ENCODE data around the gene NAAA. TPM values are rescaled to one million over a fixed set of nuclear protein-coding genes. Genes with fewer than 3 reads are reported as not detected.
"Not testable (repeated sequence)": the region's sequence is repeated elsewhere in the genome, so short reads cannot be mapped to it uniquely, and the experiment has no call there.

The NAAA gene
- total RNA-seq = 10 to 100 TPM; 81.0 to 82.4 TPM
- polyA plus RNA-seq = 10 to 100 TPM; 63.1 to 87.9 (median 63.4) TPM
- 20.7 to 43.6 (median 33.2) reads per million in 6 experiments for total RNA-seq

- Mint-ChIP-seq H3K36me3 (peaks cover 0 to 18% (median 8%) of the 10 kb centered on the region in 3 donors), H3K4me1 (peaks cover 6 to 30% (median 24%) of the 10 kb centered on the region in 4 donors), H3K27me3 (no peaks in the 10 kb centered on the region), H3K9me3 (no peaks in the 10 kb centered on the region), H3K27ac (peak within 1 kb of the TSS; percentile 70 to 99 (median 96)), H3K4me3 (peak within 1 kb of the TSS; percentile 94 to 99 (median 97))
- ATAC-seq (peak; percentile 85), DNase-seq (peak; percentile 60 to 89 (median 74))
- POLR2A ChIA-PET = interaction anchor here (0.6 to 2.9 kb wide), 12 partner anchors 8 to 1921 kb away, joined by 3 to 30 read pairs (median 7); partner anchors contain the start of genes MRPL1, NUP54, RCHY1 and SDAD1
Measured at GRCh38 chr4:75940692-75941253, at the start of gene NAAA. Gene NAAA (minus strand): TSS chr4:75941013. CDS start chr4:75940949, 64 bp downstream.

DNA sequence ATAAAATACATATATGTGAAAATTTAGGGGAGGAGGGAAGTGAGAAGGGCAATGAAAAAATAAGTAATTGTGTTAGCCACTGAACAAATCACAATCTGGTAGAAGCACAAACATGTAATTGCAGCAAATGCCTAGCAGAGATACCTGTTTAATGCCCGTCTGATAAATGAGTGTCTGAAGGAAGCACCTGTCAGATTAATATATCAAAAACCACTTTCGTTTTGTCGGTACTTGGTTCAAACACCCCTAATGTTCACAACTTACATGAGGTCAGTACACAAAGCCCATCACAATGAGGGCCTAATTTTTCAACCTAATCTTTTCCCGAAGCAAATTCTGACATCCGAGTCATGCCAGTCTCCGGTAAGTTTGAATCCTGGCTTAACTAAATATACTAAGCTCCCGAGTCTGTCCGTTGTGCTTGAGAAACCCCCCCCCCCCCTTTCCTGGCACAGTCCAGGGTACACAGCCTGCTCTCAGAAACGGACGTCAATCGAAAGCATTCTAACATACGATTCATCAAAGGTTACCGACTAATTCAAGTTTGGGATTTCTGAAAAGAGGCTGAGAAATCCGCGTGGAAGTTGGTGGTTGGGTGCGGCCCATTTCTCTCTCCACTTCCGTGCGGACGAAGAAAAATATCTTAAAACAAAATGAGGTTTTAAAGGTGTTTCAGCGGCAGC, 49.2 kb upstream of the NAAA start:
- peak overlapping the region; percentile 89 to 98 (median 96) for H3K4me3 Mint-ChIP-seq
- H3K27me3 Mint-ChIP-seq = peaks cover 0 to 10% (median 0%) of the 10 kb centered on the region in 5 donors
- peak overlapping the region; percentile 88 to 98 (median 94) for H3K27ac Mint-ChIP-seq
- POLR2A ChIA-PET = interaction anchor here (1.0 to 2.8 kb wide), 4 partner anchors 50 to 1830 kb away, joined by 3 to 30 read pairs (median 6); partner anchors contain the start of genes NAAA, NUP54, RCHY1 and THAP6
- no peaks in the 10 kb centered on the region for H3K9me3 Mint-ChIP-seq
- peaks cover 0 to 6% (median 3%) of the 10 kb centered on the region in 3 donors for H3K36me3 Mint-ChIP-seq
- DNase-seq (peak in 2 of 10 donors; percentile 3 to 14), ATAC-seq (no peak)
- peaks cover 22 to 36% (median 30%) of the 10 kb centered on the region in 4 donors for H3K4me1 Mint-ChIP-seq

DNA sequence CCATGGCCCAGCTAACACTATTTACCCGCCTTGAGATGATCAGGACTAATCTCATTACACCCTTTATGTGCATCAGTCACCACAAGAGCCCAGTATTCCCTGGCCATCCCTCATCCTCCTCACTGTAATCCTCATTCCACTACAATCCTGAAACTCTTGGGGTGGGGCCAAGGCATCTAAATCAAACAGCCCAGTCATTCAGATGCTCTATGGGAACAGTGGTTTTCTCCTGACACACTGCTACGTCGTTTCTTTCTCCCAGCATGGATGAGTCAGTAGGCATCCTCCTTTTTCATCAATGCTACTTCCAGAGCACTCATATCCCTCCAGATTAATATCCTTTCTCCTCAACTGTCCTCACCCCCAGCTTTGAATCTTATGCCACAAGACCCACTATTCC, 44.3 kb upstream of the NAAA start:
- Mint-ChIP-seq H3K36me3 (peaks cover 0 to 40% (median 25%) of the 10 kb centered on the region in 3 donors), H3K4me1 (peaks cover 25 to 30% (median 25%) of the 10 kb centered on the region in 4 donors), H3K9me3 (no peaks in the 10 kb centered on the region)

GRCh38 chr4:75980576-75980975, 39.8 kb upstream of the NAAA start:
- Mint-ChIP-seq H3K27ac (no peak overlapping the region), H3K4me1 (peaks cover 0 to 3% (median 1%) of the 10 kb centered on the region in 4 donors), H3K4me3 (no peak overlapping the region), H3K36me3 (peaks cover 13 to 67% (median 46%) of the 10 kb centered on the region in 3 donors), H3K27me3 (no peaks in the 10 kb centered on the region), H3K9me3 (peaks cover 0 to 3% (median 0%) of the 10 kb centered on the region in 9 donors)
- ATAC-seq = no peak
- POLR2A ChIA-PET = no interaction called here
- DNase-seq = no peak

More for the DNA sequence above, 44.3 kb upstream of the NAAA start:
- DNase-seq (no peak), ATAC-seq (no peak)
- H3K4me3 Mint-ChIP-seq = no peak overlapping the region
- POLR2A ChIA-PET = no interaction called here
- H3K27me3 Mint-ChIP-seq = no peaks in the 10 kb centered on the region
- no peak overlapping the region for H3K27ac Mint-ChIP-seq

- no peak for ATAC-seq
- POLR2A ChIA-PET = no interaction called here
- peak overlapping the region in 1 of 10 donors; percentile 24 for H3K27ac Mint-ChIP-seq
- H3K4me3 Mint-ChIP-seq = no peak overlapping the region
- H3K27me3 Mint-ChIP-seq = no peaks in the 10 kb centered on the region
- DNase-seq = no peak
- no peaks in the 10 kb centered on the region for H3K4me1 Mint-ChIP-seq
- peaks cover 0 to 3% (median 0%) of the 10 kb centered on the region in 9 donors for H3K9me3 Mint-ChIP-seq
- peaks cover 17 to 85% (median 50%) of the 10 kb centered on the region in 3 donors for H3K36me3 Mint-ChIP-seq
Measured at GRCh38 chr4:75976177-75976576, 35.4 kb upstream of the NAAA start.

DNA sequence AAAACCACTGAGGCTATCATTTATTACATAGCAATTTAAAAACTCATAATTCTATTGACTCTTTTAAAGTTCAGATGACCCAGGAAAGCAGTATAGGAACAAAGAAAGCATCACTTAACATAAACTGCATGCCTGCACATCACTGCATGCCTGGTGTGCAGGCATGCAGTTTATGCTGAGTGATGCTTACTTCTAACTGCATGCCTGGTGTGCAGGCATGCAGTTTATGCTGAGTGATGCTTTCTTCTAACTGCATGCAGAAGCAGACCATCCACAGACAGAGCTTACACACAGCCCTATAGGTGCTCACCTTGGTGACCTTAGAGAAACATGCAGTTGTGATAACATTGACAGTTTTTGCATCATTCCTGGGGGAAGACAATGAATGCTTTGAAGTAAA, 33.0 kb upstream of the NAAA start:
- no peak overlapping the region for H3K27ac Mint-ChIP-seq
- DNase-seq (no peak), ATAC-seq (no peak)
- no peaks in the 10 kb centered on the region for H3K4me1 Mint-ChIP-seq
- peaks cover 0 to 3% (median 0%) of the 10 kb centered on the region in 9 donors for H3K9me3 Mint-ChIP-seq
- POLR2A ChIA-PET = no interaction called here
- H3K36me3 Mint-ChIP-seq = peaks cover 17 to 92% (median 58%) of the 10 kb centered on the region in 3 donors
- no peaks in the 10 kb centered on the region for H3K27me3 Mint-ChIP-seq
- no peak overlapping the region for H3K4me3 Mint-ChIP-seq

DNA sequence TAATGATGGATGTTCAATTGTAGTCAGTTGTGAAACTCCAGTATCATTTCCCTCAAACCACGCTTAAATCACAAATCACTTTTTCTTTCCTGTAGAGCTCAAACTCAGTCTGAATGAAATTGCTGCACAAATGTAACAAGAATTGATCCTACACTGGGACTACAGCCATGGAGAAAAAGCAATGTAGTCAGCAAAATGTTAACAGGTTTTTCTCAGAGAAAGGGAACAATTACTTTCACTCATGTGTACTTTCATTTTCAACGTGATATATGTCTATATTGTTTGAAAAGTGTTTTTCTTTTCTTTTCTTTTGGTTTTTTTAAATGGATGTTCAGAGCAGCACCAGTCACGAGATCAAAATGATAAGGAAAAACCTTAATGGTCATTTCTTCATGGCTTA, 27.3 kb upstream of the NAAA start:
- H3K27me3 Mint-ChIP-seq = no peaks in the 10 kb centered on the region
- POLR2A ChIA-PET = no interaction called here
- H3K27ac Mint-ChIP-seq = peak overlapping the region in 1 of 10 donors; percentile 4
- no peak overlapping the region for H3K4me3 Mint-ChIP-seq
- peaks cover 0 to 6% (median 0%) of the 10 kb centered on the region in 9 donors for H3K9me3 Mint-ChIP-seq
- no peak for ATAC-seq
- H3K36me3 Mint-ChIP-seq = peaks cover 38 to 98% (median 80%) of the 10 kb centered on the region in 3 donors
- DNase-seq = no peak
- H3K4me1 Mint-ChIP-seq = peaks cover 0 to 3% (median 0%) of the 10 kb centered on the region in 4 donors

GRCh38 chr4:75963558-75963957, 22.7 kb upstream of the NAAA start:
- Mint-ChIP-seq H3K4me3 (no peak overlapping the region), H3K36me3 (peaks cover 37 to 97% (median 82%) of the 10 kb centered on the region in 3 donors), H3K27me3 (no peaks in the 10 kb centered on the region), H3K4me1 (peaks cover 0 to 4% (median 0%) of the 10 kb centered on the region in 4 donors), H3K27ac (peak overlapping the region in 2 of 10 donors; percentile 10 to 83), H3K9me3 (peaks cover 0 to 6% (median 0%) of the 10 kb centered on the region in 9 donors)
- no peak for DNase-seq
- POLR2A ChIA-PET = no interaction called here
- no peak for ATAC-seq

DNA sequence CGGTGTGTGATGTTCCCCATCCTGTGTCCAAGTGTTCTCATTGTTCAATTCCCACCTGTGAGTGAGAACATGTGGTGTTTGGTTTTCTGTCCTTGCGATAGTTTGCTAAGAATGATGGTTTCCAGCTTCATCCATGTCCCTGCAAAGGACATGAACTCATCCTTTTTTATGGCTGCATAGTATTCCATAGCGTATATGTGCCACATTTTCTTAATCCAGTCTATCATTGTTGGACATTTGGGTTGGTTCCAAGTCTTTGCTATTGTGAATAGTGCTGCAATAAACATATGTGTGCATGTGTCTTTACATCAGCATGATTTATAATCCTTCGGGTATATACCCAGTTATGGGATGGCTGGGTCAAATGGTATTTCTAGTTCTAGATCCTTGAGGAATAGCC, 21.3 kb upstream of the NAAA start:
- ATAC-seq = not testable (repeated sequence)

DNA sequence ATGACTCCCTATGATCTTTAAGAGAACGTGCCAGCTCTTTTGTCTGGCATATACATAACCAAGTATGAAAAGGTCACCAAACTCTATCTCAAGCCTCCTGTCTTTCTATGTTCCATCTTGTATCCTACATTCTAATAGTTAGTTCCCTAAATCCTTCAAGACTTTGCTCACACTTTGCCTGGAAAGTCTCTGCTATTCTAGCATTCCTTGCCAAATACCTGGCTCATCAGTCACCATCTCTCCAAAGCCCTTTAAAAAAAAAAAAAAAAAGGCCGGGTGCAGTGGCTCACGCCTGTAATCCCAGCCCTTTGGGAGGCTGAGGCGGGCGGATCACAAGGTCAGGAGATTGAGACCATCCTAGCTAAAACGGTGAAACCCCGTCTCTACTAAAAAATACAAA, 17.7 kb upstream of the NAAA start:
- H3K4me3 Mint-ChIP-seq, H3K4me1 Mint-ChIP-seq, ATAC-seq, DNase-seq, H3K27me3 Mint-ChIP-seq, H3K9me3 Mint-ChIP-seq, POLR2A ChIA-PET: not testable (repeated sequence)
- peak overlapping the region in 1 of 10 donors; percentile 57 for H3K27ac Mint-ChIP-seq
- peaks cover 12 to 96% (median 68%) of the 10 kb centered on the region in 3 donors for H3K36me3 Mint-ChIP-seq

More for the DNA sequence above, 21.3 kb upstream of the NAAA start:
- H3K4me3 Mint-ChIP-seq, H3K4me1 Mint-ChIP-seq, H3K9me3 Mint-ChIP-seq, POLR2A ChIA-PET, H3K27ac Mint-ChIP-seq, DNase-seq, H3K27me3 Mint-ChIP-seq: not testable (repeated sequence)
- H3K36me3 Mint-ChIP-seq = peaks cover 28 to 97% (median 79%) of the 10 kb centered on the region in 3 donors

- H3K27ac Mint-ChIP-seq = peak overlapping the region in 2 of 10 donors; percentile 9 to 41
- POLR2A ChIA-PET = interaction anchor here (1.1 kb wide), 1 partner anchor 15 kb away, joined by 3 read pairs; no protein-coding TSS in a partner anchor
- DNase-seq, H3K9me3 Mint-ChIP-seq, H3K4me3 Mint-ChIP-seq, ATAC-seq, H3K27me3 Mint-ChIP-seq, H3K4me1 Mint-ChIP-seq: not testable (repeated sequence)
- peaks cover 8 to 96% (median 38%) of the 10 kb centered on the region in 3 donors for H3K36me3 Mint-ChIP-seq
Measured at GRCh38 chr4:75954811-75955210, 14.0 kb upstream of the NAAA start.

DNA sequence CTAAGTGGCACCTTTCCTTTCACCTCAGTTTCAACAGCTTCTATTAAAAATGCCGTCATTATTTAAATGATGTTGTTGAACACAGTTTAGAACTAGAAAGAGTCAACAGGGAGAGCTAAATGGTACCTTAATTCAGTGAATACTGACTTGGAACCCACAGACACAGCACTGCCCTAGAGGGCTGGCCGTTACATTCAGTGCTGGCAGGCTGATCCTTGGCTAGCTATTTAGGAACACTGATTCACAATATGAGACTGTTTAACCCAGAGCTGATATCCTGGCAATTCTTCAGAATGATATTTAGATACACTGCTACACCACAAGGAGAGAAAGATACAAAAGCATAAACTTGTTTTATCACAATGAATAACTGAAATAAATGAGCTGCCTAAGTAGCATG, 12.7 kb upstream of the NAAA start:
- POLR2A ChIA-PET = no interaction called here
- Mint-ChIP-seq H3K27ac (peak overlapping the region in 4 of 10 donors; percentile 1 to 47 (median 25)), H3K36me3 (peaks cover 8 to 96% (median 40%) of the 10 kb centered on the region in 3 donors), H3K27me3 (no peaks in the 10 kb centered on the region), H3K4me3 (no peak overlapping the region), H3K4me1 (peaks cover 0 to 3% (median 0%) of the 10 kb centered on the region in 4 donors), H3K9me3 (no peaks in the 10 kb centered on the region)
- ATAC-seq (no peak), DNase-seq (no peak)
